Ovary (tissue), 3 donors: ENCODE measurements around the gene IL17B.

Experiments used
- CTCF ChIP-seq, 3 donors: fragments of 450-650 bp in 2 of 3; fragments of 200-600 bp in 1 of 3; IDR thresholded peaks; one replicate each; pipeline versions ENCODE4 v1.5.1 to v1.8.0; 2016 to 2022; ENCODE audit warnings: antibody characterized with exemption in 3 of 3, mild to moderate bottlenecking in 1 of 3
- EP300 ChIP-seq: sonication (generic); formaldehyde crosslinking; IDR thresholded peaks from one replicate; pipeline ENCODE4 v1.6.1; 2017; ENCODE audit warnings: antibody characterized with exemption
- POLR2A ChIP-seq: fragments of 450-650 bp; IDR thresholded peaks from one replicate; pipeline ENCODE4 v1.6.1; 2017; ENCODE audit warnings: antibody characterized with exemption, mild to moderate bottlenecking, moderate library complexity
- donor health status: DM: no; HTN: no; CAD: no.

GRCh38 chr5:149355688-149356087 is 23.4 kb downstream of the IL17B start:
- TF ChIP-seq CTCF (IDR thresholded peaks at IDR 0.05) (no peak), POLR2A (no peak), EP300 (no peak)
